GM18519 (cell line): Measurements from ENCODE around the gene NLGN4X.

Source experiments
- ATAC-seq: cut with Tn5 transposase; IDR thresholded peaks from one replicate; pipeline ENCODE4 v1.9.1; 2021; ENCODE audit warnings: mild to moderate bottlenecking, moderate library complexity; ENCODE audit not compliant: unreplicated experiment, low FRiP score

The NLGN4X gene

DNA sequence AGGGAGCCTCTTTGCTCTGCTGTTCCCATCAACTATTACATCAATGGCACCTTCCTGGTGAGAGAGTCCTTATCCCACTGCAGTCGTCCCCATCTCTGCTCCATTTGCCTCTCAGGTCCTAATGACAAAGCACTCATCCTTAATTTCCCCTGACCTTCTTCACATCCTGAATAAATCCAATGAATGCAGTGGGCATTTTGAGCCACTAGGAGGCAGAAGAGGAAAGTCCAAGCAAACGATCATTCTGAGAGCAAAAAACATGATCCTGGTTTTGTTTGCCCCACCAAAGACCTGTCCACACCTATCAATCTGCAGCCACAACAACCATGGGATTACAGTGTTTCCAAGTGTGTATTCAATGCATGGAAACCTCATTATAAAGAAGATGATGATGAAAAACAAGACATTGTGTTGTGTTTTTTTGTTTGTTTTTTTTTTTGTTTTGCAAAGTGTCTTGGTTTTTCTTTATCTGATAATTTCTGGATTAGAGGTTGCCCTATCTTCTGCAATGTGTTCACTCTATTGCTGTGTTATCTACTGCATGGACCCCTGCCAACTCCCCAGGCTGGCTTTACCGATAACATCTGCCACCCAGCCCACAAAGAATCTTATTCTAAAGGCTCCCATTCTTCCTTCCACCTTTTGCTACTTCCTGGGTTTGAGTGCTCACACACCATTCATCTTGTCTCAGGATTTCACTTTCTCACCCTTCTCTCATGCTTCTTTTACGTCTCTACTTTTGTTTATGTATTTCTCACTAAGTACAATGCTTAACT, 207.2 kb downstream of the NLGN4X start:
- ATAC-seq, result no peak

DNA sequence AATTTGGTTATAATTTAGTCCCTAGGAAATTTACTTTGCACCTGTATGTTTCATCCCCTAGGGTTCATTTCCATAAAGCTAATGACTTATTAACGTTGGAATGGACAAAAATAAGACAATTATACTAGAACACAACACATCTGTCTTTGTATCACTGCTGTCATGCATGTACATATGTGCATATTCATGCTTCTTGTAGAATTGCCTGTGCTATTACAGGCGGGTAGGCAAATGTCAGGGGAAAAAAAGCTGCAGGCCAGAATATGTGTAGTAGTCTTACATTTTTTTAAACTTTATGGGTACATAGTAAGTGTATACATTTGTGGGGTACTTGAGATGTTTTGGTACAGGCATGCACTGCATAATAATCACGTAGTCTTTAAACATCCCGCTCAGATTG, 209.6 kb downstream of the NLGN4X start:
- ATAC-seq, result no peak

- no peak for ATAC-seq
Measured at GRCh38 chrX:6015423-6015822, 213.2 kb downstream of the NLGN4X start.

DNA sequence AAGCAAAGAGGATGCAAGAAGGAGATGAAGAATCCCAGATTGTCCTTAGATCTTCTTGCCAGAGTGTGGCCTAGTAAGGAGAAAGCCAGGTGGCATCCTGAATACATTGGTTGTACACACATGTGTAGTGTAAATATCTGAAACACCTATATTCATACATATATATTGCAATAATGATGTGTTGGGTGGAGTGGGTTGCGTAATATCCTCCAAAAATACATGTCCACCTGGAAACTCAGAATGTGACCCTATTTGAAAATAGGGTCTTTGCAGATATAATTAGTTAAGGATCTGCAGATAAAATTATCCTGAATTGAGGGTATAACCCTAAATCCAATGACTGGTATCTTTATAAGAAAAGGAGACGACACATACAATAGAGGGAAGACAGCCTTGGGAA, 216.3 kb downstream of the NLGN4X start:
- no peak for ATAC-seq

- ATAC-seq, result no peak
Measured at GRCh38 chrX:6005856-6006255, 222.8 kb downstream of the NLGN4X start.

DNA sequence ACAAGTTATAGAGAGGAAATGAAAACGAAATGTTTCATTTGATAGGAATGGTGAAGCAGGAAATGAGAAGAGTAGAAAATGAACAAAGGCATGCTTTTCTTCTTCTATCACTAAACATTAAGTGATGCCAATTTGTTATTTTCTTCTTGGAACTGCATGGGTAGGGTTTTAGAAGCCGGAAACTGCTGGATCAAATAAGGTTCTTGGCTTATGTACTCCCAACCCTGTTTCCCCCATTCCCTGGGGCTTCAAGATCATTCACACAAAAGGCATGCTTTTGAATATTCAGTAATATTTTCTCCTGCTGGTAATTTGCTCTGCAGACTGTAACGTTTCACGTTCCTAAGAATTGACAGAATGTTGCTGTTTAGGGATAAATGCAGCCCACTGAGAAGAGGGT, 224.1 kb downstream of the NLGN4X start:
- no peak for ATAC-seq

DNA sequence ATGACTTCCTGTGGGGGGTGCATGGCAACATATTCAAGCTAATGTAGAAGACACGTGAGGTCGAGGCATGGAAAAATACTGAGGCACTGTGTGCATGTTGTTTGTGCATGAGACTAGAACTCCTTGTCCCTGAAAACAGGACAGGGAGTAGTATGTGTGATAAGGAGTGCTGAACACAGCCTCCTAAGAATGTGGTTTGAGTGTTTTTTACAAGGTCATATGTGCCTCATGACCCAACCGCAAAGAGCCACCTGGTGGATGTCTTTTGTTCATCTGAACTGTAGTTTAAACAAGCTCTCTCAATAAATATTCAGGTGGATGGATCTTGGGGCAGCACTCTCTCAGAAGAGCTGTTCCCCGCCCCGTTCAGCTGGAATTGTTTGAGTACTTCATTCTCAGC, 226.6 kb downstream of the NLGN4X start:
- ATAC-seq, result no peak

DNA sequence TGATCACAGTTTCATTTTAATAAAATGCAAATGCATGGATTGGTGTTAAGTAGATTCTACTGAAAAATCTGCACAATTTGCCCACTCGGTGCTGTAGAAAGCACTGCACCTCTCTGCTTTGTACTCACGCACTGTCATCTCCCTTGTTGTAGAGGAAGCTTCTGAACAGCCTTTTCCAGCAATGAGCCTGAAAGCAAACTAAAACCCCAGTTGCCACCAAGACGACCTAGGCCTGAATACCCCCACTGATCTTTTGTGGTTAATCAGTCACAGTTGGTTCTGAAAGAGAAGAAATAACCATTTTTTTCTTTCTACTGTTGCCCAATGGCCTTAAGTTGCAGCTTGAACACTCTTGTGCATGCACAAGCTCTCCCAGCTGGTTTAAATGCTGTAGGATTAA, 229.8 kb downstream of the NLGN4X start:
- ATAC-seq, result no peak

GRCh38 chrX:5998456-5998855, 230.2 kb downstream of the NLGN4X start:
- ATAC-seq, result no peak

GRCh38 chrX:5991393-5991792, 237.3 kb downstream of the NLGN4X start:
- ATAC-seq, result no peak

DNA sequence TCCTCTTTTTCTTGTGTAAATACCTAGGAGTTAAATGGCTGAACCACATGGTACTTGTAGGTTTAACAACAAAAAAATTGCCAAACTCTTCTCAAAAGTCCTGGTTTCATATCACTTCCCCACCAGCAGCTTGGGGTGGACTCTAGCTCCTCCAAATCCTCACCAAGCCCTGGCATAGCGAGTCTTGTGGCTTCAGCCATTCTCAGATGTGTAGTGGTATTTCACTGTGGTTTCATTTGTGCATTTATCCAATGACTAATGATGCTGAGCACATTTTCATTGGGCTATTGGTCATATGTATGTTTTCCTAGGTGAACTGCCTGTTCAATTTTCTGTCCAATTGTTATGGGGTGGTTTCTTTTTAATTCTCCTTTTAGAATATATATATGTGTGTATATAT, 249.3 kb downstream of the NLGN4X start:
- no peak for ATAC-seq

DNA sequence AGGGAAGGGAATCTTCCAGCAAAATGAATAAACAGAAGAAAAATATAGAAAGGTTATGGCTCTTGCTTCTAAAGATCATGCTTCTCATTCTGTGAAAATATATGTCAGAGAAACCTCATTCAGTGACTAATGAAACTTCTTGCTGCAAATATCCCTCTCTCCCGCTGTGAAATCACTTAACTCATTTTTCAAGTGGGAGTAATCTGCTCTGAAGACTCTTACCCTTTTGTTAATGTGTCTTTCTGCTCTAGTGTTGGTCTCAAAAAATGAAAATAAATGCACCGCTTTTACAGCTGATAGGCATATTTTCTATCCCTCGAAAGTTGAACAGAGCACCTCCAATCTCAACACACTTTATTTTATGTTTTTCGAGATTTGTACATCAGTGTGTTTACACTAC, 252.3 kb downstream of the NLGN4X start:
- ATAC-seq, result no peak

DNA sequence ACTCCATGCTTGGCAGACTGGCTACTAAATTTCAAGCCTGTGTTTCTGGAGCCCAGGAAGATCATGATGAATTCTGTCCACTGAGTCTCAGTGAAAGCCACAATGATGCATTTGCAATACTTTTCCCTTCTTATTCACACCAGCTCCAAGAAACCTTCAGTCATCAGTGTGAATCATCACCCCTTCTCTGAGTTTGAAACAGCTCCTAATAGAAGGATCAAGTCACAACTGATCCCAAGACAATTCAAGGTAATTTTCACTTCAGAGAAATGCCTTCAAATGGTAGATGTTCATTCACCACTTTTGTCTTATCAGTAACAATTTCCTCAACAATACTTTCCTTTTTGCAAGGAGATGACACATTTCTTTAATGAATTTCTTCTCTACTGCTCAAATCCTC, 257.4 kb downstream of the NLGN4X start:
- ATAC-seq, result no peak

DNA sequence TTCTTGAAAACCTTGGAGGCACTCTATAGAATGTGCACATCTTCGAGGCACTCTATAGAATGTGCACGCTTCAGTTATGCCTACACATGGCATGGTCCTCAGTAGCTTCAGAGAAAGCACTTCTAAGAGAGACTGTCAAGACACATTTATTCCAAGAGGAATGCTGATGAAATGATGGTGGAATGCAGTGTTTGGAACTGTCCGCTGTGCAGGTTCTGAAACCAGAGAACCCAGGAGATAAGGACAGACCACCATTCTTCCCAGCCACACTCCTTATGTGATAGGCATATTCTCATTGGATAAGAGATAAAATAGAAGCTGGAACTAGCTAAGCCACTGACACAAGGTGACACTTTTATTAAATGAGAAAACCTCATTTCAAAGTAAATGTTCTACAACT, 263.3 kb downstream of the NLGN4X start:
- ATAC-seq, result no peak

GRCh38 chrX:5959286-5959685, 269.4 kb downstream of the NLGN4X start:
- ATAC-seq, result no peak

GRCh38 chrX:5958523-5958922, 270.1 kb downstream of the NLGN4X start:
- ATAC-seq, result no peak

DNA sequence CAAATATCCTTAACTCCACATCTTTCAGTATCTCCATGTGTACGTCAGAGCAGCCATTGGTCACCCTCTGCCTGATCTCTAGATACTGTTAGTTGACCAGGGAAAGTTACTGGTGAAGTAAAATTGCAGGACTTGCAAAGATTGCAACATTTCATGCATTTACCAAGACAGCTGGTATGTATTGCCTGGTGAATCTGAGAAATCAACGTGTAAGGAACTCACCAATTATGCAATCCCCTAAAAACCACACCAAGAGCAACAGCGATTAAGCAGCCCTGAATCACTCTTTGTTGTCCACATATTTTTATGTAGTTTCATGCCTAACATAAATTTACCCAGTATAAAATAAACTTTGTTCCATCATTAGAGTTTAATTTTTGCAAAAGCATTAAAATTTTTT, 271.2 kb downstream of the NLGN4X start:
- no peak for ATAC-seq

DNA sequence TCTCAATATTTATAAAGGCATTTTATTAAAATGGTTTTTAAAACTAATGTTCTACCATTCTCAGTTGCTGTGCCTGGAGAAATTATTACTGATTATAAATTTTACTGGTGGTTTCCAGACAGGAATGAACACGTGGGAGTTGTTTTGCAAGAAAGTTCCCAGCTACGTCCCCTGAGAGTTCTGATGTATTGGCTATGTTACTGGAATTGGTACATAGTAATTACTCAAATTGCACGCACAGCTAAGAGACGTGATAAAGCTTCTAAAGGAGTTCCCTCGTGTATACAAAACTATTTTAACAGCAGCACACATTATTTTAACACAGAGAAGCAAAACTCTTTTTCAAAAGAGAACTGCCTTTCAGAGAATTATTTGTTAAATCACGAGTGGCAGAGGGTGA, 292.2 kb downstream of the NLGN4X start:
- ATAC-seq, result no peak

- no peak for ATAC-seq
Measured at GRCh38 chrX:5928224-5928623, 300.4 kb downstream of the NLGN4X start.

DNA sequence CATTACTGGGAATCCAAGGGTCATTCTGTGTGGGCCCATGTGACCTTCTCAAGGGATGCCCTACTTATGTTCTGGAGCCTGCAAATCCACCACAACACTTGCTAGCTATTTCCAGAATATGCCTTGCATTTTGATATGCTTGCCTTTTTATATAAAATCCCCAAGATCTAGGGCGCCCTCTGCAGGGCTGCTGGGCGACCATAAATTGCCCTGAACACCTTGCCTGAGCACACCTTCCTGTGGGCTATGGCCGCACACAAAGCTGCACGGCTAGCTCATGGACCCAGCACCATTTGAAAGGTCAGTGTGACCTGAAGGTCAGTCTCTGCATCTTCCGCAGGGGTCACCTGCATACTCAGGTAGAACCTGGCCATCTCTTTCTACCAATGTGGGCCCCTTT, 311.7 kb downstream of the NLGN4X start:
- no peak for ATAC-seq

- no peak for ATAC-seq
Measured at GRCh38 chrX:5915783-5916182, 312.9 kb downstream of the NLGN4X start.

GRCh38 chrX:5907207-5907606, 321.5 kb downstream of the NLGN4X start:
- no peak for ATAC-seq
